IPS-NIHi7 (cell line): Measurements from ENCODE around the gene ARHGEF12.
A peak's percentile ranks its signal among the peaks of the same experiment; 100 is the strongest.

Experiments
- DNase-seq: peaks from one replicate; pipeline ENCODE4 v3.0.0; 2012; ENCODE audit warnings: mixed read lengths; ENCODE audit errors: extremely low spot score

Gene ARHGEF12

DNA sequence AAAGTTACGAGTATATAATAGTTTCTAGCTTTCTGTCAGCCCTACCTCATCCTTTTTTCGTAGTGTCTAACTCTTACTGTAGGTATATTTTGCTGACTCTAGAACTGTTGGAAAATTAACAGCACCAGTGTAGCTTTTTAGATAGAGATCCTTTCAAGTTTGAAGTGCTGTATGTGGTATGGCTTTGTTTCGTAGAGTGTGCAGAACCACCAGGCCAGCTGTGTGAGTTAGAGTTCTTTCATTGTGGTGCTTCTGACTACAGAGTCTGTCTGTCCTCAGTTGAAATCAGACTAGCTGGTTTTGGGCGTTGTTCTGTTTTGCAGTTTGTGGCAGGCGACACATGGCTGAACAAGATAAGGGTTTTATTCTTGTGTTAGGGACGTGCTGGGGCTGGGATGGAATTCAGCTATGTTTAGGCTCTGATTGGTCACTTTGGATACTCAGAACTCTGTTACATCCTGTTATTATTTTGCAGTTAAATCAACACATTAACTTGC, 3.2 kb downstream of the ARHGEF12 start:
- no peak for DNase-seq

DNA sequence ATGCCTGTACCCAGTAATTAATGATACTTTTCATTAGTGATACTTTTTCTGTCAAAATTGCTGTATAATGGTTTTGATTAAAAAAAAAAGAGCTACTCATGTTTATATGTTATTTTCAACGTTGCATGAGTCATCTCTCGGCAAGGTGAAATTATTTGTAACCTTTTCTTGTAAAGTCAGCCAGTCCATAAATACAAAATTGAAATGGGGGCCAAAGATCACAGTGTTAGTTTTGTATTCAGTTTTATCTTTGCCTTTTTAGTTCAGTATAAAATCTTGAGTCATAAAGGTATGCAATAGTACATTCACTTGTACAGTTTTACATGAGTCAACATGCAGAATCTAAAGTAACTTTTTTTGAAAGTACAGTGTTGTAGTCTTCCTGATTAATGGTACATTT, 4.3 kb downstream of the ARHGEF12 start:
- no peak for DNase-seq

DNA sequence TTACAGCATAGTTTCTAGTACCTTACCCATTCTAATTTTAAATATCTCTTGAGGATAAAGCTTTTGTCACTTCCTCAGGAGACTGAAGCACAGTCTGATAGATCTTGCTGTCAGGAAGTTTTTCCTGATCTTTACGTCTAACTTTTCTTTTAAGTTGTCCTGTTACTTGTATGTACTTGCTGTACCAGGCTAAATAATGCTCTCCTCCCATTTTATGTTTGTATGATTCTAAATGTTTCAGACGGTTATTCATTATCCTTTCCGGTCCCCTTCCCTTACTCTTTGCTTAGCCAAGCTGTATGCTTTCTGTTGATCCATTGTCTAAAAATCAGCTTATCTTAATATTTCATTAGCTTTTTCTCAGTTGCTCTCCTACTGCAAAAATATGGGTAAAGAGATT, 6.0 kb downstream of the ARHGEF12 start:
- DNase-seq = no peak

DNA sequence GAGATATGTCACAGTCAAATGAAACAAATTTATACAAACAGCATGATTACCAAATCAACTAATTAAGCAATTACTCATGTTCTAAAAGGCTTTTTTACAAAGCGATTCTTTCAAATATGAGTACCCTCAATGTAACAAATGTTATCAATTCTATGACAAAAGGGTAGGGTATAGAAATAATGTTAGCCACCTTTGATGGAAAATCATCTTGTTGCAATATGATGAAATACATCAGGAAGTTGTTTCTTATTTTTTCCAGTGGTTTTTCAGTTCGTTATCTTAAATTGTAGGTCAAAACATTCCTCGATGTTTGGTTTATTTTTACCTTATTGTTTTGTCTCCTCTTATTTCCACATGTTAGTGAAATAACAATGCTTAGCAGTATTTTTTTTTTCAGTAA, 6.5 kb downstream of the ARHGEF12 start:
- DNase-seq = no peak

DNA sequence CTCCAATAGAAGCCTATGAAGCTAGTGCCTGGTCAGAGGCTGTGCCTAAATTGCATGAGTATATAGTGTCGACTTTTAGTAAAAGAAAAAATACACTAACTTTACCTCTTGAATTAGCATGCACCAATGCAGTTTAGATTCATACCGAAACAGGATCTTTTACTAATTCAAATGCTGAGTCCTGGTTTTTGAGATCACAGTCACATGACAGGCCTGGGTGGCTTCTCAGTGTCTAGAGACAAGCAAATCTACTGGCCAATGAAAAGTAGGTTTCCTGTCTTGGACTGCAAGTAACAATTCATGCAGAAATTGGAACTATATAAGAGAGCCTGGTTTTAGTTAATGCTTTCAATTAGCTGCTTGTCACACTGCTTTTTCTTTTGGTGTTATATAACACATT, 7.2 kb downstream of the ARHGEF12 start:
- DNase-seq = no peak

DNA sequence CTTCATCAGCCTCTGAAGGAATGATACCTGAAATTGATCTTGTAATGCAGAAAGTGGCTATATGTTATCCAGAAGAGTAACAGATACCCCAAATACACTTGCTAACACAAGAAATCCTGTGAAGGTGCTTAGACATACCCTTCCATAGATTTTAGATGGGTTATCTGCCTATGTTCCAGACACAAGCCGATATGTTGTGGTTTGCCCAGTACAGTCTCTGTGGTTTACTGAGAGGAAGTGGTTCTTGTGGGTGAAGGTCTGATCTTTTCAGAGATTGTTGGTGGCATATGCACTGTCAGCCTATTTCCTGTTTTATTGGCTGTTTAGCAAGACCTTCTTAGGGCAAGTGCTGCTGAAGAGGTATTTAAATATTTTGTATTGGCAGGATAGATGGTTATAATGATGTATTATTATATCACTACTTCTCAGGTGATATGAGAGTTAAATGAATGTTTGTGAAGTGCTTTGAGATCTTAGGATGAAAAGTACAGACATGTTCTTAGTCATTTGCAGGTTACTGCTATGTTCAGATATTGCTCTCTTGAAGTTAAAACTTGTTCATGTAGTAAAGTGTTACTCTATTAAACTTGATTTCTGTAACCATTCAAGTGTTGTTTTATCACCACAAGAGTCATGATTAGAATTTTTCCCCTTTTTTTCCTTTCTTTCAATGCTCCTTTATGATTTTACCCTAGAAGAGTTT, 8.2 kb downstream of the ARHGEF12 start:
- no peak for DNase-seq

DNA sequence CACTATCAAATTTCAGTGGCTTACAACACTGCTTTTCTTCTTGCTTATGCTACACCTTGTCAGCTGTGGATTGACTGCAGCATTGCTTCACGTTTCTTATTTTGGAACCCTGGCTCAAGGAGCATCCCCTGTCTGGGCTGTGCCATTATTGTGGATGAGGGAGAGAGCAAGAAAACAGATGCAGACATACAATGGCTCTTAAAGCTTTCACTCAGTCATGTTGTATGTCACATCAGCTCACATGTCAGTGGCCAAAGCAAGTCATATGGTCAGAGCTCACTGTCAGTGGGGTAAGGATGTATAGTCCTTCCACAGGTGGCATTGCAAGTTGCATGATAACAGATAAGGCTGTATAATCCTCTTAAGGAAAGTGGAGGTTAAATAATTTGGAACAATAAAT, 10.0 kb downstream of the ARHGEF12 start:
- no peak for DNase-seq

DNA sequence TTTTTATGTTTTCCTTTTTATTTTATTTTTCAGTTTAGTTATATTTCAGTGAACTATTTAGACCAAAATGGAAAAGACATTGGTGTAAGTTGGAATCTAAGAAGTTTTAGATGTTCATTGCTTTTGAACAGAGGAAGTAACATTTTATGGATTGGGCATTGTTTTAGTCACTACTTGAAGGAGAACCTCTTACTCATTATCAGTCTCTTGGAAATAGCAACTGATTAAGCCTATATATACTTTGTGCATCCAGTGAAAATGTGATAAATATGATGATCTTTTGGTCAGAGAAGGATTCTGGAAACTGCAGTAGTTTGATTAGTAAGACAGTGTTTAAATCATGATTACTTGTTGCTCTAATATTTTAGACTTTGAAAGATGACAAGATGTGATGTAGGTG, 14.4 kb downstream of the ARHGEF12 start:
- DNase-seq = no peak

DNA sequence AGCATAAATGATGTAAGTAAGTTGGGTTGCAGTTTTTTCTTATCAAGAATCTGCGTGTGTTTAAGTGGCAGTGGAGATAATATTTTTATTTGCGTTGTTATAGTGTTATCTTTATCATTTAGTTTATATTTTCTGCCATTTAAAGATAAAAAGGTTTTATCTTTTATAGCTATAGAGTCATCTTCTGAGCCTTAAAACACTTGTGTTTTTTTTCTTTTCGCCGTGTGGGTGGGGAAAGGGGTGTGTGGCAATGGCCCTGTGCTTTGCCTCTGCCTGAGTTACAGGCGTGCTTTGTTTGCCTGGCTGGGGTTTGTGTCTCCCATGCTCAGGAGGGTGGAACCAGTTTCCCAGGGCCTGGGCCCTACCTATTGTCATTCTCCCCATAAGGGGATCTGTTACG, 16.2 kb downstream of the ARHGEF12 start:
- DNase-seq = peak; percentile 12

DNA sequence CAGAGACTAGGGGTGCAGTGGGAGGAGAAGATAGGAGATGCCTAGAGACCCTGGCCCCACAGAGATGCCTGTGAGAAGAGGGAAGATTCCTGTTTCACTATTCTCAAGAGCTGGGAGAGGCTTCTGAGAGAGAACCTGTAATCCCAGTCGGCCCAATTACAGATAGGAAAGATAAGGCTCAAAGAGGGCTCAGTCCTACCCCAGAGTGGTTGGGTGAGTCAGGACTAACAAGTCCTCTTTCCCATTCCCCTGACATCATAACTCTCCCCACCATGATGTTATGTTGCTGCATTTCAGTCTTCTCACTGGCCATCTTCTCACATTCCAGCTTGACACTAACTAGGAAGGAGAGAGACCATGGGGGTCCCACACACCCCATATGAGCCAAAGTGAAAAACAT, 17.9 kb downstream of the ARHGEF12 start:
- peak; percentile 14 for DNase-seq

DNA sequence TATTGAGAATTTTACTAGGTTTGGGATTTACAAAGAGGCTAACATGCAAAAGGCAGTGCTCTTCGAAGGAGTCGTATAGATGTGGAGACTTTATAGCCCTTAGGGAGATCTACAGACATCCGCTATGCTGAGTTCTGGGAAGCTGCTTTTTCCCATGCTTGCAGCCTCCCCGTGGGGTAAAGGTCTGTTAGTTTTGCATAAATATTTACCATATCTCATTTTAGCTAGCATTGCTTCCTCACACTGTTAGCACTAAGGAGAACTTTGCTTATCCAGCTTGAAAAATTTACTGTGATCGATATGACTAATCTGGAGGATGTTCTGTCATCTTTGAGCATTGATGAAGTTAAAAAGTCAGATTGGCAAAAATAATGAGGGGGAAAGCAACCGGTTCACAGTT, 18.6 kb downstream of the ARHGEF12 start:
- DNase-seq = no peak

DNA sequence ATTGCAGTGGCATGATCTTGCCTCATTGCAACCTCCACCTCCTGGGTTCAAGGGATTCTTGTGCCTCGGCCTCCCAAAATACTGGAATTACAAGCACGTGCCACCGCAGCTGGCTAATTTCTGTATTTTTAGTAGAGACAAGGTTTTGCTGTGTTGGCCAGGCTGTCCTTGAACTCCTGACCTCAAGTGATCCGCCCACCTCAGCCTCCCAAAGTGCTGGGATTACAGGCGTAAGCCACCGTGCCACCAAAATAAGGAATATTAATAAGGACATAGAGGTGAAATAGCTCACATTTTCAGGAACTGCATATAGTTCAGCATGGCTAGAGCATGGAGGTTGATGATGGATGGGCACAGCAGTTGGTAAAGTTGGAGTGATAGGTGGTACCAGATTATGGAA, 21.4 kb downstream of the ARHGEF12 start:
- no peak for DNase-seq

DNA sequence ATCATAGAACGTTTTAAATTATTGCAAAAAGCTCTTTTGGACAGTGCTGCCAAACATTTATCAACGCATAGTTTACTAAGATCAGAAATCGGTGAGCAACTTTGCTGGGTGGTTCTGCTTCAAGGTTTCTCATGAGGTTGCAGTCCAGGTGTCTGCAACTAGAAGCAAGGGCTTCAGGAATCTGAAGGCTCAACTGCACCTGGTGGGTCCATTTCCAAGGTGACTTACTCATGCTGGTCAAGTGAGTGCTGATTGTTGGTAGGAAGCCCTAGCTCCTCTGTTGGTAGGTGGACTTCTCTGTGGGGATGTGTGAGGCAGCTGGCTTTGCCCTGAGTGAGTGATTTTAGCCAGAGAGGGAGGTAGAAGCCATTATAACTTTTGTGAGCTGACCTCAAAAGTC, 22.5 kb downstream of the ARHGEF12 start:
- DNase-seq = no peak

DNA sequence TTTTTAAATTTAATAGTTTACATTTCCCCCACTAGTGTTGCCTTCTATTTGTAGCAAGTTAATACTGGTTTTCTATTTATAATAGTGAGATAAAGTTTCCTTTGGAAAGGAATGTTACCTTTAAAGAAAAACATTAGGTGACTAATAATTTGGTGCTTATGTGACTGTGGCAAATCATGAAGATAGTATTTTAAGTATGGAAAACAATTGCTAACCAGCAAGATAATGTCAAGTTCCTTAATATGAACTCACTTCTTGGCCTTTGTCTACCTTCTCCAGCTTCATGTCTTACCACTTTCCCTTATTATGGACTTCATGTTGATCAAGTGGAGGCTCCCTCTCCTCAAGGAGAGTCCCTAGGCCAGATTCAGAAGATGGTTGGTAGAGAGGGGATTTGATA, 27.2 kb downstream of the ARHGEF12 start:
- no peak for DNase-seq

DNA sequence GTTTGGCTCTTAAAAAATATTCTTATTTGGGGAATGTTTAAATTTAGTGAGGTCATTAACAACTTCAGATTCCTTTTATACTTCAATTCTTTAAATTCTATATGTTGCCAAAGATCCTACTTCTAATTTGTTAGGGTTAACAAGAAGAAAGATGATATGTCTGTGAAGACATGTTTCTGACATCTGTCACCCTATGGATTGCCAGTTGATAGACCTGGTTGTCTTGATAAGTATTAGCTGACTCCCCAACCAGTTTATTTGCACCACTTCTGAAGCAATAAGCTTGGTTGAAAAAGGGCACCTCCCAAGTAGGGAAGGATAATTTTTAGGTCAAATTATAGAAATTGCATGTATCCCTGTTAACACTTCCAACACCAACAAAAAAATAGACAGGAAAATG, 29.3 kb downstream of the ARHGEF12 start:
- no peak for DNase-seq

DNA sequence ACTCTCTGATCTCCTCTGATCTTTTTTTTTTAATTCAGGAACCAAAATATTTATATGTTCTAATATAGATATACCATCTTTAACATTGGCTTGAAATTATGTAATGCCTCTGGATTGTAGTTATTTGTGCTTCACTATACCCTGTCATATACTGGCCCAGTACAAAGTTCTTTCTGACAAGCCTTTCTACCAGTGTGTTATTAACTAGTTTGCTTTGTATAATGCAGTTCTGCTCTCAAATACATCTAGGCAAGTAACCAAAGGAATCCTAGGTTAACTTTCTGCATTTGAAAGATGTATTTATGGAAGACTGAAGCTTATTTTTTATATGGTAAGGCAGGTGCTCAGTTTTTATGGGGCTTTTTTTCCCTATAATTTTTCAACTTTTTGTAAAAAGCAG, 36.1 kb downstream of the ARHGEF12 start:
- DNase-seq = no peak

DNA sequence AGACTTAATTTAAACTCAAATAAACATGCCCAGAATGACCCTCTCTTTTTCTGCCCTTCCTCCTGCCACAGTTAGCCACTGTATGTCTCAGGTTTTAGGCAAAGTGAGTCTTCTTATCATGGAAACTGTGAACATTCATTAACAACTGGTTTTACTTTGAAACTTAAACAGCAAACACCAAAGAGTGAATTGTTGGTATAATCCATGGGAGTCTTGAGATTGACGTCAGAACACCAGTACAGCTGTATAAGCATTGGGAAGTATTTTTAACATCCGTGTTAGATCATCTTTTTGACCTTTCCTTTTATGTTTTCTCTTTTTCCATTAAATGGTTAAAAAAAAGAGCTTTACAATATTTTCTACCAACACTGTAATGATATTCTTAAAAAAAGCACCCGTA, 38.9 kb downstream of the ARHGEF12 start:
- no peak for DNase-seq

DNA sequence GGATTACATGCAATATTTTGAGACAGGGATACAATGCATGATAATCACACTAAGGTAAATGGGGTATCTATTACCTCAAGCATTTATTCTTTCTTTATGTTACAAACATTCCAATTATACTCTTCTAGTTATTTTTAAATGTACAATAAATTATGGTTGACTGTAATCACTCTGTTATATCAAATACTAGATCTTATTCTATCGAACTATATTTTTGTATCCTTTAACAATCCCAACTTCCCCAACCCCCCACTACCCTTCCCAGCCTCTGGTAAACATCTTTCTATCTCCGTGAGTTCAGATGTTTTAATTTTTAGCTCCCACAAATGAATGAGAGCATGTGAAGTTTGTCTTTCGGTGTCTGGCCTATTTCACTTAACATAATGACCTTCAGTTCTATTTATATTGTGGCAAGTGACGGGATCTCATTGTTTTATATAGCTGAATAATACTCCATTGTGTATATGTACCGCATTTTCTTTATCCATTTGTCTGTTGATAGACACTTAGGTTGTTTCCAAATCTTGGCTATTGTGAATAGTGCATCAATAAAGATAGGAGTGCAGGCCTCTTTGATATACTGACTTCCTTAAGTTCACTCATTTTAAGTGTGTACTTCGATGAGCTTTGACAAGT, 40.5 kb downstream of the ARHGEF12 start:
- no peak for DNase-seq

DNA sequence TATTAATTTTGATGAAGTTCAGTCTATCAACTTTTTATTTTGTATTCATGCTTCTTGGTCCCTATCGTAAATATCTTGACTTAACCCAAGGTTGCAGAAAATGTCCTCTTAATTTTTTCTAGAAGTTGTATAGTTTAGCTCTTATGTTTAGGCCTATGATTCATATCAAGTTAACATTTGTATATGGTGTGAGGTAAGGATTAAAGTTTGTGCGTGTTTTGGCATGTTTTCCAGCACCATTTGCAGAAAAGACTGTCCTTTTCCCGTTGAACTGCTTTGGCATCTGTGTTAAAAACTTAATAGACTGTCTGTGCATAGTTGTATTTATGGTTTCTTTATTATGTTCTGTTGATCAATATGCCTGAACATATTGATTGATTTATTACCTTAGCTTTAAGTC, 42.3 kb downstream of the ARHGEF12 start:
- DNase-seq = no peak

DNA sequence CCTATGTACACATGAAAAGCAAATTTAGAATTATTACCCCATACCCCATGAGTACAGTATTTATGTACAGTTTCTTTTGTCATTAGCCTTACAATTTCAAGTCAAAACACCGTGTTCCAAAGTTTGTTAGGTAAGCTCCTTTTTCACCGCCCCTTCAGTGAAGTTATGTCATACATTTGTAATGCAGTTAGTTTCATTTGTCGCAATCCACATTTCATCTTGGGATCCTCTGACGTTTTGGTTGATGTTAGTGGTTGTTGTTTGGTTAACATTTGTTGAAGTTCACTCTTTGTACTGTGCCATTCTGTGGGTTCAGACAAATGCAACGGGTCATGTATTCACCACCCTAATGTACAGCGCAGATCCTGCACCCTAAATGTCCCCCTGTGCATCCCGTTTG, 45.2 kb downstream of the ARHGEF12 start:
- no peak for DNase-seq

DNA sequence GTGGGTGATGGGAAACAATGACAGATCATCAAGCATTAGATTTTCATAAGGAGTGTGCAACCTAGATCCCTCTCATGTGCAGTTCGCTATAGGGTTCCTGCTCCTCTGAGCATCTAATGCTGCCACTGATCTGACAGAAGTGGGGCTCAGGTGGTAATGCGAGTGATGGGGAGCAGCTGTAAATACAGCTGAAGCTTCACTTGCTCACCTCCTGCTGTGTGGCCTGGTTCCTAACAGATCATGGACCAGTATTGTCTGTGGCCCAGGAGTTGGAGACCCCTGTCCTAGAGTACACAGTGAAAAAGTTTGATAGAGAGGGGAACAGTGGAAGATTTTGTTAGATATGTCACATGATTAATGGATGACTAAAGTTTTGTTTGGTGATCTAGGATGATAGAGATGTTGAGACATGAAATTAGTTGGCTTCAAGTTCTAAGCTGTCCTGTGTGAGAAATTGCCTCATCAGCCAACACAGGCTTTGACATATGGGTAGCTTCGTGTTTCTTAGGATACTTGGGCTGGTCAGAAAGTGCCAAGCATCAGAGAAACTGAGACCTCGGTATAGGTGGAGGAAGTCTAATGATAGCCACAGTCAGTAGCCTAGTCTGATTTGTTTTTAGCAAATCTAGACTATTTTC, 47.4 kb downstream of the ARHGEF12 start:
- DNase-seq = no peak

DNA sequence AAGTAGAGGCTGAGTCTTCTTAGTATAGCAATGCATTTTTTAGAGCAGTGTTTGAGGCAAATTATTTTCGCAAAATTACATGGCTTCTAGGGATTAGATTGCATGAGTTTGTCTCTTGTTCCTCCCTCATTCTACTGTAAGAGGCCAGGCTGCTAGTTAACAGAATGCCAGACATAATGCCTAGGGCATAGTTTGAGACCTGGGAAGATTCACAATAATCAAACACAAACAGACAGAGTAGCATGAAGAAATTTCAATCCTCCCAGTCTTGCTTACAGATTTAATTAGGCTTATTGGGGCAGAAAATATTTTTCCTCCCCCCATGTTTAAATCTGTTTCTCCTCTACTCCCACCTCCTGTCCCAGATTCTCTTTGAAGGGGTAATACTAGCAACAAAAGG, 48.3 kb downstream of the ARHGEF12 start:
- DNase-seq = no peak

DNA sequence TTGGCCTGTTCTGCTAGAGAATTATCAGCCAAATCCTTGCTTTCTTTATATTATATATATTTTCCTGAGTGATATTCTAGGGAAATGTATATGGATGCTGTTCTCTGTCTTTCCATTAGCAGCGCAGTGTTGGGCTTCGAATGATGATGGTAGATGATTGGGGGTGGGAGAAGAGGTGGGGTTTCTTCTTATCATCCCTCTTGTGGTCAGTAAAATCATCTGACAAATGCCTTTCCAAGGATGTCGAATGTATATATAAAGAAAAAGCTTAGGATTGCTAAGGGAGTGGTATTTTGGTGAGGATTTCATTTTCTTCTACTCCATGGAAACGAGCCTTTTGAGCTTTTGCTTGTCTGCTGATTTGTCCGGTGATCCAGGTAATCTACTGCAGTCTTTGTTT, 48.9 kb downstream of the ARHGEF12 start:
- peak; percentile 19 for DNase-seq
